Measurements from ENCODE around the gene ZNF480. TPM values are rescaled to one million over a fixed set of nuclear protein-coding genes. Genes with fewer than 3 reads are reported as not detected.

Gene ZNF480
- total and polyA plus RNA-seq, 11 donors, result 9.8 to 20.2 (median 13.3) TPM

DNA sequence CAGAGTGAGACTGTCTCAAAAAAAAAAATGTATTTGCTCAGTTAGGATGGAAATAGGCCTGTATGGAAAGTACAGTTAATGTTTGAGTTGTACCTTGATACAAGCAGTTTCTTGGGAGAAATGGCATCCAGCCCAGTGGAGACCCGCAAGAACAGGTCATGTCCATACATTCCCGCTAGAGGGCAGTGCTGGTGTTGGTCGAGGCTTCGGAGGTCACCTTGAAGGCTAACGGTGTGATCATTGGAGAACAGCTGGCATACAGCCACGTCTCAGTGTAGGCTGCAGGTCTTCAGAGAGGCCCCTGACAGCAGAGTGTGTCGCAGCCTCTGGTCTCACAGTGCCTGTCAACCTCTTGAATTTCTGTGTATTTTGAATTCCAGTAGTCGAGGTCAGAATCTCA is 46.6 kb downstream of the ZNF480 start:
- Histone ChIP-seq H3K4me1 (peaks cover 0 to 8% (median 0%) of the 10 kb centered on the region in 12 donors), H3K4me3 (no peak overlapping the region), H3K36me3 (peaks cover 0 to 13% (median 10%) of the 10 kb centered on the region in 9 donors), H3K27ac (peak overlapping the region in 1 of 12 donors; percentile 44), H3K27me3 (no peaks in the 10 kb centered on the region), H3K9me3 (peaks cover 0 to 6% (median 0%) of the 10 kb centered on the region in 12 donors)
- ATAC-seq (peak in 3 of 4 donors; percentile 48 to 75 (median 75)), DNase-seq (peak in 4 of 5 donors; percentile 50 to 65 (median 61))
- TF ChIP-seq, protein P1, sequence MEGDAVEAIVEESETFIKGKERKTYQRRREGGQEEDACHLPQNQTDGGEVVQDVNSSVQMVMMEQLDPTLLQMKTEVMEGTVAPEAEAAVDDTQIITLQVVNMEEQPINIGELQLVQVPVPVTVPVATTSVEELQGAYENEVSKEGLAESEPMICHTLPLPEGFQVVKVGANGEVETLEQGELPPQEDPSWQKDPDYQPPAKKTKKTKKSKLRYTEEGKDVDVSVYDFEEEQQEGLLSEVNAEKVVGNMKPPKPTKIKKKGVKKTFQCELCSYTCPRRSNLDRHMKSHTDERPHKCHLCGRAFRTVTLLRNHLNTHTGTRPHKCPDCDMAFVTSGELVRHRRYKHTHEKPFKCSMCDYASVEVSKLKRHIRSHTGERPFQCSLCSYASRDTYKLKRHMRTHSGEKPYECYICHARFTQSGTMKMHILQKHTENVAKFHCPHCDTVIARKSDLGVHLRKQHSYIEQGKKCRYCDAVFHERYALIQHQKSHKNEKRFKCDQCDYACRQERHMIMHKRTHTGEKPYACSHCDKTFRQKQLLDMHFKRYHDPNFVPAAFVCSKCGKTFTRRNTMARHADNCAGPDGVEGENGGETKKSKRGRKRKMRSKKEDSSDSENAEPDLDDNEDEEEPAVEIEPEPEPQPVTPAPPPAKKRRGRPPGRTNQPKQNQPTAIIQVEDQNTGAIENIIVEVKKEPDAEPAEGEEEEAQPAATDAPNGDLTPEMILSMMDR (IDR thresholded peaks at IDR 0.05), result peak; percentile 48 to 77 (median 62)
- TF ChIP-seq POLR2A (IDR thresholded peaks at IDR 0.05), result no peak
- intact Hi-C loops (cut with DNase I), result loop anchor here in 4 of 10 donors (5.0 to 10.0 kb wide), 3 partner anchors 231 to 404 kb away; partner anchors contain the start of gene ZNF701 (in 1 of the 4)
- 13 to 17% (median 15%) methylated on average over 7 to 8 of the region's 8 CpGs for WGBS, 4 donors

DNA sequence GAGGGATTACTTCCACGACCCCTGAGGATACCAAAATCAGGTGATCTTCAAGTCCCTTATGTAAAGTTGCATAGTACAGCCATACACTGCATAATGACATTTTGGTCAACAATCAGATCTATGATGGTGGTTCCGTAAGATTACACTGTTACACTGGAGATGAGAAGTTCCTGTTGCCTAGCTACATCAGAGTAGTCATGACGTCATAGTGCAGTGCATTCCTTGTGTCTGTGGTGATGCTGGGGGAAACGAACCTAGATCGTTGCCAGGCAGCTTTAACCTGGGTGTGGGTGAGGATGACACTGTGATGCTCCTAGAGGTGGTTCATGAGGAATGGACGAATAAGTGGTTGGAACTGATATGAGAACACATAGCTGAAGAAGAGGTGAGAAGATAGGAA is 48.2 kb downstream of the ZNF480 start:
- peaks cover 0 to 14% (median 0%) of the 10 kb centered on the region in 12 donors for H3K9me3 ChIP-seq
- no peaks in the 10 kb centered on the region for H3K27me3 ChIP-seq
- H3K36me3 ChIP-seq, result peaks cover 0 to 29% (median 22%) of the 10 kb centered on the region in 9 donors
- 83 to 85% (median 84%) methylated on average over 6 of the region's 6 CpGs for WGBS, 4 donors
- intact Hi-C loops (cut with DNase I), result loop anchor here in 3 of 10 donors (10.0 kb wide), 2 partner anchors 230 to 400 kb away; partner anchors contain the start of gene ZNF701 (in 1 of the 3)
- TF ChIP-seq, protein P1 (IDR thresholded peaks at IDR 0.05), result no peak
- TF ChIP-seq POLR2A (IDR thresholded peaks at IDR 0.05), result no peak
- ATAC-seq (no peak), DNase-seq (no peak)
- no peak overlapping the region for H3K4me3 ChIP-seq
- no peak overlapping the region for H3K27ac ChIP-seq
- H3K4me1 ChIP-seq, result peaks cover 0 to 8% (median 0%) of the 10 kb centered on the region in 12 donors

DNA sequence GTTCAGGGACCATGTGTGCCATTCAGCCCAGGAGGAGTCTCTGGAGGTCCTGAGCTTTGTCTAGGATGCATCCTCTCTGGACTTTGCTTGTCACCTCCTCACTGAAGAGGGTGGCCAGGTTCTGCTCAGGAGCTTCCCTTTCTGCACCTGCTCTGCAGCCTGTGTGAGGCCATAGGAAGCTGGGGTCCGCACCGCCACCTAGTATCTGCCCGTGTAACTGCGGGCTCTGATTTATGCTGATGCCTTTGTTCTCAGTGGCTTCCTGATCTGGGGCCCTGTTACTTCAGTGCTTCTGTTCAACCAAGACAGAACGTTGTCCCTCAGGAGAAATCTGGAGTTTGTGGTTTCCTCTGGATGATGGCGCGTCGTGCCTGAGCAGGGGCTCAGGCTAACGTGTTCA is 54.5 kb downstream of the ZNF480 start:
- intact Hi-C loops (cut with DNase I), result no loop called here
- TF ChIP-seq POLR2A (IDR thresholded peaks at IDR 0.05), result no peak
- TF ChIP-seq, protein P1 (IDR thresholded peaks at IDR 0.05), result no peak
- Histone ChIP-seq H3K9me3 (peaks cover 0 to 38% (median 0%) of the 10 kb centered on the region in 12 donors), H3K4me1 (no peaks in the 10 kb centered on the region), H3K27ac (no peak overlapping the region), H3K36me3 (peaks cover 0 to 78% (median 54%) of the 10 kb centered on the region in 9 donors), H3K4me3 (no peak overlapping the region), H3K27me3 (no peaks in the 10 kb centered on the region)
- ATAC-seq (no peak), DNase-seq (no peak)
- 75 to 79% (median 77%) methylated on average over 9 of the region's 9 CpGs for WGBS, 4 donors

DNA sequence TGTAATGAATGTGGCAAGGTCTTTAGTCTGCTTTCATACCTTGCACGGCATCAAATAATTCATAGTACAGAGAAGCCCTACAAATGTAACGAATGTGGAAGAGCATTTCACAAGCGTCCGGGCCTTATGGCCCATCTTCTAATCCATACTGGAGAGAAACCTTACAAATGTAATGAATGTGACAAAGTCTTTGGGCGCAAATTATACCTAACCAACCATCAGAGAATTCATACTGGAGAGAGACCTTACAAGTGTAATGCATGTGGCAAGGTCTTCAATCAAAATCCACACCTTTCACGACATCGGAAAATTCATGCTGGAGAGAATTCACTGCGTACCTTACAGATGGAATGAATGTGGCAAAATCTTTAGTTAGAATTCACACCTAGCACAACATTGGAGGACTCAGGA is 69.5 kb downstream of the ZNF480 start:
- ATAC-seq, result no peak
- H3K36me3 ChIP-seq, result peaks cover 6 to 59% (median 19%) of the 10 kb centered on the region in 9 donors
- H3K4me3 ChIP-seq, result no peak overlapping the region
- TF ChIP-seq POLR2A (IDR thresholded peaks at IDR 0.05), result no peak
- TF ChIP-seq, protein P1 (IDR thresholded peaks at IDR 0.05), result no peak
- intact Hi-C loops (cut with DNase I), result no loop called here
- no peak overlapping the region for H3K27ac ChIP-seq
- H3K4me1 ChIP-seq, result peaks cover 0 to 9% (median 7%) of the 10 kb centered on the region in 12 donors
- H3K27me3 ChIP-seq, result no peaks in the 10 kb centered on the region
- H3K9me3 ChIP-seq, result peaks cover 0 to 82% (median 52%) of the 10 kb centered on the region in 12 donors
- no peak for DNase-seq
- whole genome bisulfite sequencing, 4 donors, result 97 to 99% (median 98%) methylated on average over 8 of the region's 8 CpGs
